MCF 10A (cell line): Measurements from ENCODE around the gene RPTOR. TPM values are rescaled to one million over a fixed set of nuclear protein-coding genes. Genes with fewer than 3 reads are reported as not detected.

Experiments
- BruUV-seq: library from RNA; stranded (reverse); fragments of 400-500 nt; replicated peaks from 2 replicates; lab custom pipeline; 2021; lab: Mats Ljungman, UMichigan
- CTCF ChIA-PET: fragments of 300-600 bp; sonication (Branson Sonifier 250); formaldehyde crosslinking; extraction: SDS; loops from one replicate; lab custom pipeline; 2021; ENCODE audit warnings: antibody characterized with exemption, inconsistent platforms; lab: Yijun Ruan, JAX
- POLR2A ChIA-PET: fragments of 300-600, 350-650 bp; sonication (Branson Sonifier 250); formaldehyde crosslinking; extraction: SDS; loops from one replicate; lab custom pipeline; 2020; ENCODE audit warnings: antibody characterized with exemption, inconsistent platforms; lab: Yijun Ruan, JAX
- DNase-seq: peaks from one replicate; pipeline ENCODE4 v3.0.0-alpha.2; 2018; ENCODE audit not compliant: unreplicated experiment
- H3K27ac Mint-ChIP-seq: one replicate; pipeline ENCODE4 v1.8.0; 2022; ENCODE audit warnings: mild to moderate bottlenecking, low read depth, mixed read lengths; ENCODE audit not compliant: unreplicated experiment
- H3K27me3 Mint-ChIP-seq: one replicate; pipeline ENCODE4 v1.8.0; 2022; ENCODE audit warnings: mixed read lengths; ENCODE audit not compliant: insufficient read depth, unreplicated experiment
- H3K36me3 Mint-ChIP-seq: one replicate; pipeline ENCODE4 v1.8.0; 2022; ENCODE audit warnings: mild to moderate bottlenecking, moderate library complexity, mixed read lengths; ENCODE audit not compliant: insufficient read depth, unreplicated experiment
- H3K4me1 Mint-ChIP-seq: one replicate; pipeline ENCODE4 v1.8.0; 2022; ENCODE audit warnings: mixed read lengths; ENCODE audit not compliant: insufficient read depth, unreplicated experiment
- H3K4me3 Mint-ChIP-seq: one replicate; pipeline ENCODE4 v1.8.0; 2022; ENCODE audit warnings: mild to moderate bottlenecking, moderate library complexity, mixed read lengths; ENCODE audit not compliant: unreplicated experiment
- H3K9me3 Mint-ChIP-seq: one replicate; pipeline ENCODE4 v1.8.0; 2022; ENCODE audit warnings: mixed read lengths; ENCODE audit not compliant: unreplicated experiment
- intact Hi-C: fragments of 100-400 bp; cut with micrococcal nuclease; formaldehyde crosslinking; loops from 2 replicates; pipeline ENCODE4 v1.14.1; 2022
- total RNA-seq: library from RNA; stranded (reverse); gene quantifications from 2 replicates; pipeline ENCODE4 v1.2.3, GENCODE V29; 2022
- TF ChIP-seq, protein P1 (sequence below): fragments of 200-600 bp; IDR thresholded peaks from one replicate; pipeline ENCODE4 v1.8.0; 2022; ENCODE audit warnings: antibody characterized with exemption, mild to moderate bottlenecking; ENCODE audit not compliant: unreplicated experiment

Gene RPTOR
- total RNA-seq, 1 experiment from 2014 or later = 41.3 TPM

DNA sequence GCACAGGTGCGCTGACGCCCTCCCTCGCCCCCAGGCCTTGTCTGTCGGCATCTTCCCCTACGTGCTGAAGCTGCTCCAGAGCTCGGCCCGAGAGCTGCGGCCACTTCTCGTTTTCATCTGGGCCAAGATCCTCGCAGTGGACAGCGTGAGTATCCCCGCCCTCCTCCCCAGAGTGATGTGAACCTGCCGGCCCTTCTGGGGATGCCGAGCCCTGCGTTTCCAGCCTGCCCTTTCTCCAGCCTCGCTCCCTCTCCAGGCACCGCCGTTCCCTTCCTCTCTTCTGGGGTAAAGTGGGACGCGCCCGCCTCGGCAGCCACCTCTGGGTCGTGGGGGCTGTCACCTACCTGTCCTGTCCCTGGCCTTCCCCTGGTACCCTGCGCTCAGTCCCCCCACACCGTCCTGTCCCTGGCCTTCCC, 313.1 kb downstream of the RPTOR start:
- DNase-seq = no peak
- intact Hi-C loops = loop anchor here (2.0 to 5.0 kb wide), 4 partner anchors 25 to 280 kb away; no protein-coding TSS in a partner anchor
- Mint-ChIP-seq H3K36me3 (no peaks in the 10 kb centered on the region), H3K27ac (no peak overlapping the region), H3K4me3 (no peak overlapping the region), H3K27me3 (no peaks in the 10 kb centered on the region), H3K9me3 (no peaks in the 10 kb centered on the region), H3K4me1 (peaks cover 41% of the 10 kb centered on the region)
- ChIA-PET POLR2A (interaction anchor here (2.0 to 2.8 kb wide), 3 partner anchors 25 to 42 kb away, joined by 11 to 17 read pairs (median 14); no protein-coding TSS in a partner anchor), CTCF (interaction anchor here (0.6 to 1.3 kb wide), 5 partner anchors 34 to 208 kb away, joined by 3 to 4 read pairs (median 3); no protein-coding TSS in a partner anchor)
- no TSS peak for BruUV-seq
- TF ChIP-seq, protein P1, sequence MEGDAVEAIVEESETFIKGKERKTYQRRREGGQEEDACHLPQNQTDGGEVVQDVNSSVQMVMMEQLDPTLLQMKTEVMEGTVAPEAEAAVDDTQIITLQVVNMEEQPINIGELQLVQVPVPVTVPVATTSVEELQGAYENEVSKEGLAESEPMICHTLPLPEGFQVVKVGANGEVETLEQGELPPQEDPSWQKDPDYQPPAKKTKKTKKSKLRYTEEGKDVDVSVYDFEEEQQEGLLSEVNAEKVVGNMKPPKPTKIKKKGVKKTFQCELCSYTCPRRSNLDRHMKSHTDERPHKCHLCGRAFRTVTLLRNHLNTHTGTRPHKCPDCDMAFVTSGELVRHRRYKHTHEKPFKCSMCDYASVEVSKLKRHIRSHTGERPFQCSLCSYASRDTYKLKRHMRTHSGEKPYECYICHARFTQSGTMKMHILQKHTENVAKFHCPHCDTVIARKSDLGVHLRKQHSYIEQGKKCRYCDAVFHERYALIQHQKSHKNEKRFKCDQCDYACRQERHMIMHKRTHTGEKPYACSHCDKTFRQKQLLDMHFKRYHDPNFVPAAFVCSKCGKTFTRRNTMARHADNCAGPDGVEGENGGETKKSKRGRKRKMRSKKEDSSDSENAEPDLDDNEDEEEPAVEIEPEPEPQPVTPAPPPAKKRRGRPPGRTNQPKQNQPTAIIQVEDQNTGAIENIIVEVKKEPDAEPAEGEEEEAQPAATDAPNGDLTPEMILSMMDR = no peak

DNA sequence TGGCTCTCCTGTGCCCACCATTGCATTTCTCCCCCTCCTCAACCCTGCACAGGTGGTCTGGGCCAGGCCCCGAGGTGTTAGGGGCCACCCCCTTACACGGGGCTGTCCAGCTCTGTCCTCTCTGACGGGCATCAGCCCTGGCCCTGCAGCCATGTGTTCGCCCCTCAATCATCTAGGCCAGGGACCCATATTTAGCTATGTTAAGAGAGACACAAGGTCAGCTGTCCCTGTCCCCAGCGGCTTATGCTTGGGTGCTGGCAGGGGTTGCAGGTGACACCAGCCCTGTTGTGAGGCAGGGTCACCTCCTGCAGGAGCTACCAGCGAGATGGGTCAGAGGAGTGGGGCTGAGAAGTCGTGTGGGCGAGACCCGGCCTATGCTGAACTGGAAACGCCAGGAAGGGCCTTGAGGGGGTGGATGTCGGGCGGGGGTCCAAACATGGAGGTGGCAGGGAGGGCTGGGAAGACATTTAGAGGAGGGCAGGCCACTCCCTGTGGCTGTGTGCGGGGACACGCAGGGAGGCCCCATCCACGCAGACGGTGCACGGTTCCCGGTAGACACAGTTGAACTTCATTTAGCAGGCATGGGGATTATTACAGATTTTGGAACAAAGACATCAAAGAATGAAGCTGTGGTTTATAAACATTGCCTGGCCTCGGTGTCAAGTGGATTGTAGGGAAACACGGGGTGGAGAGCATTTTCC, 313.8 kb downstream of the RPTOR start:
- peaks cover 38% of the 10 kb centered on the region for H3K4me1 Mint-ChIP-seq
- H3K27ac Mint-ChIP-seq = no peak overlapping the region
- no peaks in the 10 kb centered on the region for H3K9me3 Mint-ChIP-seq
- TF ChIP-seq, protein P1 = no peak
- CTCF ChIA-PET = interaction anchor here (0.6 to 2.3 kb wide), 4 partner anchors 33 to 431 kb away, joined by 3 to 4 read pairs (median 3); no protein-coding TSS in a partner anchor
- POLR2A ChIA-PET = interaction anchor here (1.7 to 2.8 kb wide), 3 partner anchors 26 to 42 kb away, joined by 10 to 14 read pairs (median 11); no protein-coding TSS in a partner anchor
- no peak for DNase-seq
- no TSS peak for BruUV-seq
- H3K27me3 Mint-ChIP-seq = no peaks in the 10 kb centered on the region
- no peak overlapping the region for H3K4me3 Mint-ChIP-seq
- intact Hi-C loops = loop anchor here (5.0 kb wide), 3 partner anchors 34 to 281 kb away; no protein-coding TSS in a partner anchor
- H3K36me3 Mint-ChIP-seq = no peaks in the 10 kb centered on the region

DNA sequence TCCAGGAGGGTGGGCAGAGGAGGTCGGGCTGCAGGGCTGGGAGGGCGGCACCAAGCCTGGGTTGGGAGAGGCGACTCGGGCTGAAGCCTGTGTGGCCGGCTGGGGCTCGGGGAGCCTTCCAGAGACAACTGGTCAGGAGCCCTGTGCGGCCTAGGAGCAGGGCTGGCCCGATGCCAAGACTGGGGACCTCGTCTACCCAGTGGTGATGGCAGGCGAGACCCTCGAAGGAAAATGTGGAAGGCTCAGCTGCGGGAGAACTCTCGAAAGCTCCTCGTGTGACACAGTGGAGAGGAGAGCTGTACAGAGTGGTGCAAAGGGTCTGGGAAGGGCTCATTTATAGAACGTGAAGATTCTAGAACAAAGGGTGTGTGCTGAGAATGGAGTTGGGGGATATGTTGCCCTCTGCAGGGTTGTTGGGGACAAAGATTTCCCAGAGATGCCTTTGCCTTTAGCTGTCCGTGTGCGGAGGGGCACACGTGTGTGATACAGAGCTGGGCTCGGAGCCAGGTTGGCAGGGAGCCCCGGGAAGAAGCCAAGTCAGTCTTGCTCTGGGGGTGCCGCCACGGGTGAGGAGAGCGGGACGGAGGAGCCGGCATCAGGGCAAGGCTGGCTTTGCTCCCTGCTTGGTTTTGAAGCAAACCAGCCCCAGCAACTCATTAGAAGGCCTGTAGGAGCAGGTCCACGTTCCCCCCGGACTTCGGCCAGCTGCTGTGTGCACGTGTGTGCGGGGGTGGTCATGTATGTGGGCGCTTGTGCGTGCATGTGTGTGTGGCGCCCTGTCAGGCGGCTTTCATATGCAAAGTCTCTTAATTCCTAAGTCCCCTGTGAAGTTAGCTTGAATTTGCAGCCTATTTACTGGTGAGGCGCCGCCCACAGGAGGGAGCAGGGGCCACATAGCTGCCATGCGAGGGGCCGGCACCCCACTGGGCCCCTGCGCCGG, 314.6 kb downstream of the RPTOR start:
- H3K4me1 Mint-ChIP-seq = peaks cover 37% of the 10 kb centered on the region
- ChIA-PET CTCF (interaction anchor here (0.5 to 2.3 kb wide), 9 partner anchors 18 to 432 kb away, joined by 3 to 4 read pairs (median 3); no protein-coding TSS in a partner anchor), POLR2A (interaction anchor here (0.6 to 2.8 kb wide), 5 partner anchors 26 to 403 kb away, joined by 3 to 14 read pairs (median 10); no protein-coding TSS in a partner anchor)
- peak overlapping the region; percentile 39 for H3K4me3 Mint-ChIP-seq
- no TSS peak for BruUV-seq
- no peaks in the 10 kb centered on the region for H3K36me3 Mint-ChIP-seq
- DNase-seq = peak; percentile 92
- no peaks in the 10 kb centered on the region for H3K9me3 Mint-ChIP-seq
- peak overlapping the region; percentile 78 for H3K27ac Mint-ChIP-seq
- H3K27me3 Mint-ChIP-seq = no peaks in the 10 kb centered on the region
- TF ChIP-seq, protein P1 = peak; percentile 7
- intact Hi-C loops = loop anchor here (5.0 kb wide), 3 partner anchors 33 to 282 kb away; no protein-coding TSS in a partner anchor
